Calu3 (cell line): Measurements from ENCODE around the gene AUH. TPM values are rescaled to one million over a fixed set of nuclear protein-coding genes. Genes with fewer than 3 reads are reported as not detected.

Source experiments
- BruUV-seq: library from RNA; stranded (reverse); fragments of 400-500 nt; replicated peaks from 2 replicates; lab custom pipeline; 2021; lab: Mats Ljungman, UMichigan
- CTCF ChIA-PET: fragments of 300-600 bp; sonication (Branson Sonifier 250); formaldehyde crosslinking; loops from one replicate; lab custom pipeline; 2022; ENCODE audit warnings: antibody characterized with exemption; lab: Charles Lee
- DNase-seq: peaks from one replicate; pipeline ENCODE4 v3.0.0; 2022
- H3K27ac Mint-ChIP-seq: one replicate; pipeline ENCODE4 v1.8.0; 2022; ENCODE audit warnings: mixed read lengths; ENCODE audit not compliant: unreplicated experiment
- H3K27me3 Mint-ChIP-seq: one replicate; pipeline ENCODE4 v1.8.0; 2022; ENCODE audit warnings: mixed read lengths; ENCODE audit not compliant: unreplicated experiment
- H3K36me3 Mint-ChIP-seq: one replicate; pipeline ENCODE4 v1.8.0; 2022; ENCODE audit warnings: mild to moderate bottlenecking, moderate library complexity, mixed read lengths; ENCODE audit not compliant: insufficient read depth, unreplicated experiment
- H3K4me1 Mint-ChIP-seq: one replicate; pipeline ENCODE4 v1.8.0; 2022; ENCODE audit warnings: mild to moderate bottlenecking, low read depth, mixed read lengths; ENCODE audit not compliant: unreplicated experiment
- H3K4me3 Mint-ChIP-seq: one replicate; pipeline ENCODE4 v1.8.0; 2022; ENCODE audit warnings: mild to moderate bottlenecking, low read depth, moderate library complexity, mixed read lengths; ENCODE audit not compliant: unreplicated experiment
- H3K9me3 Mint-ChIP-seq: one replicate; pipeline ENCODE4 v1.8.0; 2022; ENCODE audit warnings: low read depth, mixed read lengths; ENCODE audit not compliant: unreplicated experiment
- CTCF ChIP-seq: fragments of 200-600 bp; IDR thresholded peaks from one replicate; pipeline ENCODE4 v1.8.0; 2022; ENCODE audit warnings: antibody characterized with exemption; ENCODE audit not compliant: unreplicated experiment
- intact Hi-C: fragments of 100-400 bp; cut with micrococcal nuclease; formaldehyde crosslinking; loops from one replicate; pipeline ENCODE4 v1.10.0; 2022; ENCODE audit not compliant: unreplicated experiment
- total RNA-seq: library from RNA; stranded (reverse); gene quantifications from 2 replicates; pipeline ENCODE4 v1.2.3, GENCODE V29; 2022

The AUH gene
- total RNA-seq, 1 experiment from 2014 or later = 13.4 TPM

GRCh38 chr9:91276513-91276912, 85.2 kb downstream of the AUH start:
- H3K27me3 Mint-ChIP-seq = no peaks in the 10 kb centered on the region
- no peak for DNase-seq
- H3K4me3 Mint-ChIP-seq = no peak overlapping the region
- no peak overlapping the region for H3K27ac Mint-ChIP-seq
- no peaks in the 10 kb centered on the region for H3K4me1 Mint-ChIP-seq
- intact Hi-C loops = no loop called here
- no peaks in the 10 kb centered on the region for H3K36me3 Mint-ChIP-seq
- no TSS peak for BruUV-seq
- TF ChIP-seq CTCF = no peak
- no peaks in the 10 kb centered on the region for H3K9me3 Mint-ChIP-seq
- CTCF ChIA-PET = interaction anchor here (1.0 kb wide), 1 partner anchor 9 kb away, joined by 3 read pairs; no protein-coding TSS in a partner anchor

GRCh38 chr9:91275655-91276054, 86.1 kb downstream of the AUH start:
- no peaks in the 10 kb centered on the region for H3K27me3 Mint-ChIP-seq
- H3K4me1 Mint-ChIP-seq = no peaks in the 10 kb centered on the region
- no peak for DNase-seq
- CTCF ChIA-PET = no interaction called here
- TF ChIP-seq CTCF = no peak
- H3K36me3 Mint-ChIP-seq = no peaks in the 10 kb centered on the region
- no peak overlapping the region for H3K4me3 Mint-ChIP-seq
- H3K9me3 Mint-ChIP-seq = no peaks in the 10 kb centered on the region
- no peak overlapping the region for H3K27ac Mint-ChIP-seq
- intact Hi-C loops = no loop called here
- BruUV-seq = no TSS peak

DNA sequence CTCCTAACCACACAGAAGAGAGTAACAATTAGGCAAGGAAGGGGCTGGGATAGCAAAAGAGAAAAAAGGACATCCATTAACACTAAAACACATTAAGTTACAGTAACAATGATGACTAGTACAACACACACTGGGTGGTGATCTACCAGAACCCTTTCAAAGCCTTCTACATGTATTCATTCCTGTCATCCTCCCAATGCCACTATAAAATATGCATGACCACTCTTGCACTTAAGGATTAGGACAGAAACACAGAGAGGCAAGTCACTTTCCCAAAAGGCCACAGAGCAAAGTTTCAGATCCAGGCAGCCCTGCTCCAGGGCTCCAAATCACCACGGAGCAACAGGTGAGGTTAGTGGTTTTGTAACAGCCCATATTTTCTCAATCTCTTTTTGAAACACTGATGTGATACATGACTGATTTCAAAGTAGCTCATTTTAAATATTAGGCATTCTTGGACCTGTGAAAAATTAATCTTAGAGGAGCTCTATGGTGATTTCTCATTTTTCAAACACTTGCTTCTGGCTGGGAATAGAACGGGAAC, 86.7 kb downstream of the AUH start:
- no peak overlapping the region for H3K27ac Mint-ChIP-seq
- H3K27me3 Mint-ChIP-seq = no peaks in the 10 kb centered on the region
- no peak for TF ChIP-seq CTCF
- BruUV-seq = no TSS peak
- no peaks in the 10 kb centered on the region for H3K9me3 Mint-ChIP-seq
- no peak for DNase-seq
- H3K4me1 Mint-ChIP-seq = no peaks in the 10 kb centered on the region
- H3K4me3 Mint-ChIP-seq = no peak overlapping the region
- no peaks in the 10 kb centered on the region for H3K36me3 Mint-ChIP-seq
- intact Hi-C loops = no loop called here
- CTCF ChIA-PET = no interaction called here

GRCh38 chr9:91273853-91274552, 87.7 kb downstream of the AUH start:
- no TSS peak for BruUV-seq
- DNase-seq = no peak
- no peaks in the 10 kb centered on the region for H3K36me3 Mint-ChIP-seq
- intact Hi-C loops = no loop called here
- CTCF ChIA-PET = no interaction called here
- no peak for TF ChIP-seq CTCF
- H3K4me3 Mint-ChIP-seq = no peak overlapping the region
- H3K4me1 Mint-ChIP-seq = no peaks in the 10 kb centered on the region
- H3K9me3 Mint-ChIP-seq = no peaks in the 10 kb centered on the region
- H3K27me3 Mint-ChIP-seq = no peaks in the 10 kb centered on the region
- H3K27ac Mint-ChIP-seq = no peak overlapping the region
